ENCODE measurements around the gene PDE4D.
"Not testable (repeated sequence)": the region's sequence is repeated elsewhere in the genome, so short reads cannot be mapped to it uniquely, and the experiment has no call there.

GRCh38 chr5:59308685-59309084 is 584.8 kb downstream of the PDE4D start:
- not testable (repeated sequence) for TF ChIP-seq CTCF, POLR2A (IDR thresholded peaks at IDR 0.05)

All from esophagus squamous epithelium (tissue), 4 donors.